Spleen (tissue), 7 donors: ENCODE results near the gene FBXO31.

ENCODE experiments used
- CTCF ChIP-seq, 11 experiments: fragments of 200-600 bp in 7 of 11; fragments of 450-650 bp in 4 of 11; sonication (generic) in 4 of 11; IDR thresholded peaks in 8 of 11; conservative IDR thresholded peaks in 3 of 11; 1 replicate in 7 of 11; 2 replicates in 4 of 11; pipeline versions ENCODE4 v1.4.0 to v1.8.0; 2016 to 2021; ENCODE audit warnings: antibody characterized with exemption in 11 of 11, inconsistent platforms in 4 of 11, mild to moderate bottlenecking in 1 of 11
- POLR2A ChIP-seq, 3 donors: fragments of 450-650 bp; IDR thresholded peaks; one replicate each; pipeline ENCODE4 v1.5.1; 2017; ENCODE audit warnings: antibody characterized with exemption in 3 of 3, mild to moderate bottlenecking in 1 of 3
- POLR2AphosphoS5 ChIP-seq, 3 donors: sonication (generic); formaldehyde crosslinking; IDR thresholded peaks; one replicate each; pipeline ENCODE4 v1.5.1; 2017; ENCODE audit warnings: antibody characterized with exemption in 3 of 3
- donor health status: DM: no; HTN: no; CAD: no; lungs with moderate emphysema.
- donor health status: DM: no; HTN: no; CAD: no.
- donor health status: DM: no; HTN: no; CAD: no.

GRCh38 chr16:87306516-87306915, 77.1 kb downstream of the FBXO31 start:
- TF ChIP-seq CTCF (IDR thresholded peaks at IDR 0.05 in 8 of 11, conservative IDR thresholded peaks at IDR 0.05 in 3 of 11) (no peak), POLR2A (IDR thresholded peaks at IDR 0.05) (no peak), POLR2AphosphoS5 (IDR thresholded peaks at IDR 0.05) (no peak)
